ENCODE measurements around the gene TNNI2.

TNNI2 gene

GRCh38 chr11:1824221-1825038 is 14.4 kb upstream of the TNNI2 start:
- in situ Hi-C loops (cut with HindIII; ENCODE audit: low pct_unique_long_range_greater_than_20kb, low sequenced_read_pairs): no loop called here
- no peak for TF ChIP-seq JUND (IDR thresholded peaks at IDR 0.05; ENCODE audit: low read depth)
- DNase-seq (ENCODE audit: low read depth in 1 of 2, low spot score in 1 of 2): no peak

- in situ Hi-C loops (cut with HindIII; ENCODE audit: low pct_unique_long_range_greater_than_20kb, low sequenced_read_pairs): no loop called here
- no peak for TF ChIP-seq JUND (IDR thresholded peaks at IDR 0.05; ENCODE audit: low read depth)
- DNase-seq (ENCODE audit: low read depth in 1 of 2, low spot score in 1 of 2): peak; percentile 55 to 78
Measured at GRCh38 chr11:1825039-1825740, 13.6 kb upstream of the TNNI2 start.

GRCh38 chr11:1825785-1826451 is 12.9 kb upstream of the TNNI2 start:
- in situ Hi-C loops (cut with HindIII; ENCODE audit: low pct_unique_long_range_greater_than_20kb, low sequenced_read_pairs): no loop called here
- no peak for TF ChIP-seq JUND (IDR thresholded peaks at IDR 0.05; ENCODE audit: low read depth)
- DNase-seq (ENCODE audit: low read depth in 1 of 2, low spot score in 1 of 2): no peak

- peak; percentile 82 to 92 for DNase-seq (ENCODE audit: low read depth in 1 of 2, low spot score in 1 of 2)
- TF ChIP-seq JUND (IDR thresholded peaks at IDR 0.05; ENCODE audit: low read depth): no peak
- in situ Hi-C loops (cut with HindIII; ENCODE audit: low pct_unique_long_range_greater_than_20kb, low sequenced_read_pairs): no loop called here
Measured at GRCh38 chr11:1826552-1827094, 12.2 kb upstream of the TNNI2 start.

GRCh38 chr11:1827095-1827813 is 11.5 kb upstream of the TNNI2 start:
- DNase-seq (ENCODE audit: low read depth in 1 of 2, low spot score in 1 of 2): peak; percentile 79 to 97
- no peak for TF ChIP-seq JUND (IDR thresholded peaks at IDR 0.05; ENCODE audit: low read depth)
- in situ Hi-C loops (cut with HindIII; ENCODE audit: low pct_unique_long_range_greater_than_20kb, low sequenced_read_pairs): no loop called here

GRCh38 chr11:1827931-1828330 is 10.8 kb upstream of the TNNI2 start:
- in situ Hi-C loops (cut with HindIII; ENCODE audit: low pct_unique_long_range_greater_than_20kb, low sequenced_read_pairs): no loop called here
- TF ChIP-seq JUND (IDR thresholded peaks at IDR 0.05; ENCODE audit: low read depth): no peak
- DNase-seq (ENCODE audit: low read depth in 1 of 2, low spot score in 1 of 2): no peak

- no peak for TF ChIP-seq JUND (IDR thresholded peaks at IDR 0.05; ENCODE audit: low read depth)
- in situ Hi-C loops (cut with HindIII; ENCODE audit: low pct_unique_long_range_greater_than_20kb, low sequenced_read_pairs): no loop called here
- DNase-seq (ENCODE audit: low read depth in 1 of 2, low spot score in 1 of 2): no peak
Measured at GRCh38 chr11:1828542-1828941, 10.2 kb upstream of the TNNI2 start.

GRCh38 chr11:1829039-1829820 is 9.6 kb upstream of the TNNI2 start:
- no peak for TF ChIP-seq JUND (IDR thresholded peaks at IDR 0.05; ENCODE audit: low read depth)
- DNase-seq (ENCODE audit: low read depth in 1 of 2, low spot score in 1 of 2): peak; percentile 70 to 93
- in situ Hi-C loops (cut with HindIII; ENCODE audit: low pct_unique_long_range_greater_than_20kb, low sequenced_read_pairs): no loop called here

GRCh38 chr11:1830004-1830321 is 8.8 kb upstream of the TNNI2 start:
- in situ Hi-C loops (cut with HindIII; ENCODE audit: low pct_unique_long_range_greater_than_20kb, low sequenced_read_pairs): no loop called here
- DNase-seq (ENCODE audit: low read depth in 1 of 2, low spot score in 1 of 2): peak in 1 of 2 experiments; percentile 70
- TF ChIP-seq JUND (IDR thresholded peaks at IDR 0.05; ENCODE audit: low read depth): no peak

GRCh38 chr11:1830322-1831223 is 8.2 kb upstream of the TNNI2 start:
- in situ Hi-C loops (cut with HindIII; ENCODE audit: low pct_unique_long_range_greater_than_20kb, low sequenced_read_pairs): no loop called here
- no peak; the same call in 1 of the 2 replicates for TF ChIP-seq JUND (IDR thresholded peaks at IDR 0.05; ENCODE audit: low read depth)
- peak in 1 of 2 experiments; percentile 86 for DNase-seq (ENCODE audit: low read depth in 1 of 2, low spot score in 1 of 2)
